ENCODE results near the gene SLC27A2. TPM values are rescaled to one million over a fixed set of nuclear protein-coding genes. Genes with fewer than 3 reads are reported as not detected.

SLC27A2 gene
- total and polyA plus RNA-seq, 10 of the 15 experiments (the other 5 are each of a cell fraction or from before 2014, with no cell fraction given) = 0.22 to 1.2 (median 0.69) TPM; not detected in 1

- SMC1A ChIA-PET (ENCODE audit: uncharacterized antibody, unreplicated experiment) = interaction anchor here (1.2 kb wide), 1 partner anchor 67 kb away, joined by 3 read pairs; no protein-coding TSS in a partner anchor
- in situ Hi-C loops (cut with MboI) = no loop called here
Observed at GRCh38 chr15:50138391-50138790, 43.6 kb upstream of the SLC27A2 start.

More at GRCh38 chr15:50138391-50138790, 43.6 kb upstream of the SLC27A2 start:
- Histone ChIP-seq H3K9me3 (replicated peaks; ENCODE audit: control insufficient read depth, insufficient read depth, low read length) (no peaks in the 10 kb centered on the region; the same call in 2 of the 3 replicates), H3K4me2 (ENCODE audit: control insufficient read depth, insufficient read depth) (no peak overlapping the region), H2AFZ (ENCODE audit: control insufficient read depth, low read depth, low read length) (no peak overlapping the region), H3K27ac (ENCODE audit: control insufficient read depth, insufficient read depth) (no peak overlapping the region), H3K36me3 (ENCODE audit: control insufficient read depth in 2 of 2, insufficient read depth in 2 of 2, low read length in 1 of 2) (no peaks in the 10 kb centered on the region), H3K9ac (ENCODE audit: control insufficient read depth, insufficient read depth, low read length) (no peak overlapping the region), H3K4me1 (ENCODE audit: control insufficient read depth, insufficient read depth, low read length) (no peaks in the 10 kb centered on the region), H3K79me2 (ENCODE audit: control insufficient read depth, insufficient read depth, low read length) (no peaks in the 10 kb centered on the region), H4K20me1 (ENCODE audit: control insufficient read depth, insufficient read depth) (no peaks in the 10 kb centered on the region), H3K4me3 (no peak overlapping the region), H3K27me3 (replicated peaks in 1 of 2; ENCODE audit: control insufficient read depth in 2 of 2, insufficient read depth in 2 of 2, low read length in 1 of 2) (peaks cover 0 to 2% of the 10 kb centered on the region in 2 experiments; a peak in 2 of 4 replicates)
- intact Hi-C loops (cut with micrococcal nuclease; ENCODE audit: unreplicated experiment) = no loop called here
- ChIA-PET POLR2A (no interaction called here), CTCF (interaction anchor here (0.8 to 1.3 kb wide), 3 partner anchors 22 to 982 kb away, joined by 3 to 9 read pairs (median 3); no protein-coding TSS in a partner anchor), RAD21 (ENCODE audit: unreplicated experiment) (interaction anchor here (1.1 kb wide), 1 partner anchor 897 kb away, joined by 4 read pairs; no protein-coding TSS in a partner anchor)
- TF ChIP-seq ZBTB40 (IDR thresholded peaks at IDR 0.05; ENCODE audit: borderline replicate concordance) (no peak), ZBTB33 (IDR thresholded peaks at IDR 0.05) (no peak), GABPA (IDR thresholded peaks at IDR 0.05; ENCODE audit: low read depth) (no peak), MYC (IDR thresholded peaks at IDR 0.05; ENCODE audit: insufficient read depth, insufficient read length, insufficient replicate concordance, low read length, severe bottlenecking) (no peak), SUZ12 (IDR thresholded peaks at IDR 0.05; ENCODE audit: unreplicated experiment) (no peak), CHD4 (IDR thresholded peaks at IDR 0.05) (no peak), NBN (IDR thresholded peaks at IDR 0.05) (no peak), PAX8 (IDR thresholded peaks at IDR 0.05) (no peak), TBL1XR1 (IDR thresholded peaks at IDR 0.05; ENCODE audit: low read depth, low read length) (no peak), TARDBP (IDR thresholded peaks at IDR 0.05; ENCODE audit: borderline replicate concordance) (no peak), NR2F1 (conservative IDR thresholded peaks at IDR 0.05) (no peak), RAD21 (IDR thresholded peaks at IDR 0.05; ENCODE audit: insufficient read depth, low read depth, low read length) (peak; percentile 19; the same call in 1 of the 2 replicates)
- TF ChIP-seq, protein P1, sequence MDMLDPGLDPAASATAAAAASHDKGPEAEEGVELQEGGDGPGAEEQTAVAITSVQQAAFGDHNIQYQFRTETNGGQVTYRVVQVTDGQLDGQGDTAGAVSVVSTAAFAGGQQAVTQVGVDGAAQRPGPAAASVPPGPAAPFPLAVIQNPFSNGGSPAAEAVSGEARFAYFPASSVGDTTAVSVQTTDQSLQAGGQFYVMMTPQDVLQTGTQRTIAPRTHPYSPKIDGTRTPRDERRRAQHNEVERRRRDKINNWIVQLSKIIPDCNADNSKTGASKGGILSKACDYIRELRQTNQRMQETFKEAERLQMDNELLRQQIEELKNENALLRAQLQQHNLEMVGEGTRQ (IDR thresholded peaks at IDR 0.05; ENCODE audit: borderline replicate concordance, low read depth, low read length) = no peak
- TF ChIP-seq, protein P2, sequence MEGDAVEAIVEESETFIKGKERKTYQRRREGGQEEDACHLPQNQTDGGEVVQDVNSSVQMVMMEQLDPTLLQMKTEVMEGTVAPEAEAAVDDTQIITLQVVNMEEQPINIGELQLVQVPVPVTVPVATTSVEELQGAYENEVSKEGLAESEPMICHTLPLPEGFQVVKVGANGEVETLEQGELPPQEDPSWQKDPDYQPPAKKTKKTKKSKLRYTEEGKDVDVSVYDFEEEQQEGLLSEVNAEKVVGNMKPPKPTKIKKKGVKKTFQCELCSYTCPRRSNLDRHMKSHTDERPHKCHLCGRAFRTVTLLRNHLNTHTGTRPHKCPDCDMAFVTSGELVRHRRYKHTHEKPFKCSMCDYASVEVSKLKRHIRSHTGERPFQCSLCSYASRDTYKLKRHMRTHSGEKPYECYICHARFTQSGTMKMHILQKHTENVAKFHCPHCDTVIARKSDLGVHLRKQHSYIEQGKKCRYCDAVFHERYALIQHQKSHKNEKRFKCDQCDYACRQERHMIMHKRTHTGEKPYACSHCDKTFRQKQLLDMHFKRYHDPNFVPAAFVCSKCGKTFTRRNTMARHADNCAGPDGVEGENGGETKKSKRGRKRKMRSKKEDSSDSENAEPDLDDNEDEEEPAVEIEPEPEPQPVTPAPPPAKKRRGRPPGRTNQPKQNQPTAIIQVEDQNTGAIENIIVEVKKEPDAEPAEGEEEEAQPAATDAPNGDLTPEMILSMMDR (IDR thresholded peaks at IDR 0.05 in 2 of 3, conservative IDR thresholded peaks at IDR 0.05 in 1 of 3; ENCODE audit: control insufficient read depth in 2 of 3, extremely low read depth in 1 of 3, insufficient read depth in 1 of 3, low read depth in 3 of 3, low read length in 3 of 3) = peak in 2 of 3 experiments; percentile 8 to 9; a peak in 1 of 6 replicates
- BruUV-seq (replicated peaks) = no TSS peak
- DNase-seq (ENCODE audit: low read depth, low spot score) (no peak), FAIRE-seq (no peak), ATAC-seq (no peak)

All from GM12878 (cell line).